Natural killer cell (primary cell): Measurements from ENCODE around the gene KIRREL3. TPM values are rescaled to one million over a fixed set of nuclear protein-coding genes. Genes with fewer than 3 reads are reported as not detected.

Experiments
- ATAC-seq, 3 donors: fragments of 150-1000 bp in 2 of 3; fragments of 200-7000 bp in 1 of 3; cut with Tn5 transposase; 1 replicate in 1 of 3; 2 replicates in 2 of 3; pipeline ENCODE4 v1.10.0; 2021; ENCODE audit warnings: mild to moderate bottlenecking in 2 of 3, moderate library complexity in 2 of 3
- DNase-seq, 2 donors: peaks; one replicate each; pipeline versions ENCODE4 v3.0.0 to v3.0.0-alpha.2; 2013 to 2021; ENCODE audit warnings: mixed read lengths in 1 of 2
- H3K27ac ChIP-seq: one replicate; pipeline ENCODE4 v1.5.1; 2013; ENCODE audit warnings: mild to moderate bottlenecking, low read length
- H3K27me3 ChIP-seq: one replicate; pipeline ENCODE4 v1.6.1; 2013; ENCODE audit warnings: low read length; ENCODE audit not compliant: control insufficient read depth, insufficient read depth
- H3K36me3 ChIP-seq: one replicate; pipeline ENCODE4 v1.6.1; 2013; ENCODE audit warnings: low read length; ENCODE audit not compliant: control insufficient read depth, insufficient read depth
- H3K4me1 ChIP-seq: one replicate; pipeline ENCODE4 v1.6.1; 2013; ENCODE audit warnings: low read length; ENCODE audit not compliant: control insufficient read depth, insufficient read depth
- H3K4me3 ChIP-seq: one replicate; pipeline ENCODE4 v1.5.1; 2013; ENCODE audit warnings: low read length
- H3K9me3 ChIP-seq: one replicate; pipeline ENCODE4 v1.6.1; 2013; ENCODE audit warnings: low read length; ENCODE audit not compliant: control insufficient read depth, insufficient read depth
- H3K27ac Mint-ChIP-seq, 2 donors: one replicate each; pipeline ENCODE4 v1.8.0; 2022; ENCODE audit warnings: mild to moderate bottlenecking in 2 of 2, mixed read lengths in 2 of 2, moderate library complexity in 1 of 2
- H3K27me3 Mint-ChIP-seq, 2 donors: one replicate each; pipeline ENCODE4 v1.8.0; 2022; ENCODE audit warnings: low read depth in 2 of 2, mixed read lengths in 2 of 2
- H3K36me3 Mint-ChIP-seq: one replicate; pipeline ENCODE4 v1.8.0; 2022; ENCODE audit warnings: mixed read lengths
- H3K4me1 Mint-ChIP-seq, 2 donors: one replicate each; pipeline ENCODE4 v1.8.0; 2022; ENCODE audit warnings: mixed read lengths in 2 of 2
- H3K4me3 Mint-ChIP-seq: one replicate; pipeline ENCODE4 v1.8.0; 2022; ENCODE audit warnings: mild to moderate bottlenecking, moderate library complexity, mixed read lengths
- H3K9me3 Mint-ChIP-seq, 2 donors: one replicate each; pipeline ENCODE4 v1.8.0; 2022; ENCODE audit warnings: mixed read lengths in 2 of 2
- CTCF ChIP-seq: fragments of 200-600 bp; IDR thresholded peaks from one replicate; pipeline ENCODE4 v1.8.0; 2022; ENCODE audit warnings: antibody characterized with exemption
- WGBS: methylation state at CpG from one replicate; pipeline ENCODE4 v1.1.7; 2013; ENCODE audit warnings: missing lambda C conversion rate; ENCODE audit not compliant: insufficient coverage; 5-methylcytosine and 5-hydroxymethylcytosine counted together
- intact Hi-C: fragments of 100-400 bp; cut with micrococcal nuclease; formaldehyde crosslinking; loops from one replicate; pipeline ENCODE4 v1.14.2; 2022
- total RNA-seq, 4 donors: library from RNA; stranded (reverse); fragments of 120-200 nt in 1 of 4; gene quantifications; one replicate each; pipeline versions ENCODE4 v1.2.3 to v1.2.4, GENCODE V29; 2013 to 2022

KIRREL3 gene
- total RNA-seq, 3 donors from 2014 or later (not counting 1 experiment from before 2014, with no cell fraction given) = not detected

DNA sequence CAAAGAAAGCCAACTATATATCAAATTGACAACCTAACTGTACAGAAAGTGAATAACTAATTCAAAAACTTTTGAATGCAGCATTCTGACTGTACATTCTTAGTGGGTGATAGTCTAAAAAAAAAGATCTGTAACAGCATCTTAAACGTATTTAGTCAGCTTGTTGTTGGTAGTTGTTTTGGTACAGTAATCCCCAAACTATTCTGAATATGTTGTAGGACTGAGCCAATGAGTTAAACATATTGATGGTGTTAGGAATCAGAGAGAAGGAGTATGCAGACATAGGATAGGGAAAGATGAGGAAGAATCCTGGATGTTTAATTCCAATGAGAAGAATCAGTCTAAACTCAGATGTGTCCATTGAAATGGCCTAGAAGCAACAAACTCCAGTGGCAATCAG is 41.9 kb upstream of the KIRREL3 start:
- ATAC-seq = no peak
- Mint-ChIP-seq H3K4me1 (no peaks in the 10 kb centered on the region), H3K36me3 (no peaks in the 10 kb centered on the region), H3K27ac (no peak overlapping the region), H3K4me3 (no peak overlapping the region), H3K27me3 (peaks cover 14 to 26% of the 10 kb centered on the region in 2 donors), H3K9me3 (no peaks in the 10 kb centered on the region)
- Histone ChIP-seq H3K9me3 (no peaks in the 10 kb centered on the region), H3K27ac (no peak overlapping the region), H3K4me3 (no peak overlapping the region), H3K27me3 (no peaks in the 10 kb centered on the region), H3K36me3 (no peaks in the 10 kb centered on the region), H3K4me1 (no peaks in the 10 kb centered on the region)
- no peak for TF ChIP-seq CTCF
- intact Hi-C loops = no loop called here
- 80% methylated on average over 1 of the region's 1 CpG for WGBS
- DNase-seq = no peak

DNA sequence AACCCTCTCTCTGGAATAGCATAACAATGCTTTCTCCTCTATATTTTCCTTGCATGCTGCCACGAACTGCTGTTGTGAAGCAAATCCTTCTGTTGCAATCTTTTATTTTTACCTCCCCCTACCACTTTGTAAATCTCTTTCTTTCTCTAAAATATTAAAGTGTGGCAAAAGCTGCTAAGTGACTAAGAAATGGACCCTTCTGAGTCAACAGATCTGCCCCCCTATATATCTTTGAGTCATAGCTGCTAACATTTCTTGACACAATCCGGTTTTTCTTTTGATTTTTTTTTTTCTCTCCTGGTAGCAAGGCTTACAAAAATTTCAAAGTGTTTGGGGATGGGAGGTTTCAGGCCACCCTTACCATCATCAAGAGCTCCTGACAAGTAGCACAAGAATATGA is 39.0 kb upstream of the KIRREL3 start:
- no peak overlapping the region for H3K27ac ChIP-seq
- no peak overlapping the region for H3K4me3 ChIP-seq
- Mint-ChIP-seq H3K27me3 (peaks cover 16 to 26% of the 10 kb centered on the region in 2 donors), H3K27ac (no peak overlapping the region), H3K9me3 (no peaks in the 10 kb centered on the region), H3K4me3 (no peak overlapping the region), H3K36me3 (no peaks in the 10 kb centered on the region), H3K4me1 (no peaks in the 10 kb centered on the region)
- H3K9me3 ChIP-seq = no peaks in the 10 kb centered on the region
- 43% methylated on average over 1 of the region's 2 CpGs for WGBS
- no peaks in the 10 kb centered on the region for H3K36me3 ChIP-seq
- no peaks in the 10 kb centered on the region for H3K4me1 ChIP-seq
- no peak for TF ChIP-seq CTCF
- DNase-seq (no peak), ATAC-seq (no peak)
- no peaks in the 10 kb centered on the region for H3K27me3 ChIP-seq
- intact Hi-C loops = no loop called here

DNA sequence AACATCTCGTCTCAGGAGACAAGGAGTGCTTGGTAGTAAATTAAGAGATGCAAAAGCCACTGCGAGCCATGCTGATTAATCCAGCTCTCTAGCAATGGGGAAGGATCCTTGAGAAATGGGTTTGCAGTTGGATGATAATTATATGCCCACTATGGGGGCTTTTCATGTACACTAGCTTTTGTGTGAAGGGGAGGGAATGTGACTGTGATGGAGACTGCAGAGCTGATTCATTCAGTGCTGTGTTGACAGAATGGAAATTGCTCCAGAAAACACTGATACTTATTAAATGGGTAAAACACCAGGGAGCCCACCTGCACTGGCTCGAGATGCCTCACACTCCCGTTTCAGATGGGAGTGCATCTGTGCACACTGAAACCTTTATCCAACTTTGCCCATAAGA is 37.0 kb upstream of the KIRREL3 start:
- WGBS = 75% methylated on average over 4 of the region's 4 CpGs
- Mint-ChIP-seq H3K36me3 (no peaks in the 10 kb centered on the region), H3K9me3 (no peaks in the 10 kb centered on the region), H3K27ac (no peak overlapping the region), H3K4me1 (no peaks in the 10 kb centered on the region), H3K27me3 (peaks cover 13 to 26% of the 10 kb centered on the region in 2 donors), H3K4me3 (no peak overlapping the region)
- intact Hi-C loops = no loop called here
- TF ChIP-seq CTCF = no peak
- H3K9me3 ChIP-seq = no peaks in the 10 kb centered on the region
- no peak for DNase-seq
- H3K4me1 ChIP-seq = no peaks in the 10 kb centered on the region
- H3K27ac ChIP-seq = no peak overlapping the region
- H3K27me3 ChIP-seq = no peaks in the 10 kb centered on the region
- H3K36me3 ChIP-seq = no peaks in the 10 kb centered on the region
- ATAC-seq = no peak
- no peak overlapping the region for H3K4me3 ChIP-seq

DNA sequence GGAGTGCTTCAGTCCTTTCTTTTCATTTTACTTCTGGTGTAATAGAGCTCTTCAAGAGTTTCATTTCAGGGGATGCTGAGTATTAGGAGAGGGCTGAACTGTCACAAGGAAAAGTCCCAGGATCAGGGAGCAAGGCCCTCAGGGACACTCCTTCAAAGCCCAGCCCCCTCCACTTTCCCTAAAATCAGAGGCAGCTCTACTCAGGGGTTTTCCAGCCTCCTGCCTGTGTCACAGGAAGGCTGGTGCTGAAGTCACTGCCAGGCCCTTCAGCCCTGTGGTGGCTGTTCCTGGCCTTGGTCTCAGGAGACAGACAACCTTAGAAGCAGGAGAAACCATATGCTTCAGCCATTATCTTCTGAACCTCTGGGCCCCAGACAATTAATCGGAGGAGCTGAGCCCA is 36.4 kb upstream of the KIRREL3 start:
- no peak overlapping the region for H3K27ac ChIP-seq
- H3K4me1 ChIP-seq = no peaks in the 10 kb centered on the region
- H3K4me3 ChIP-seq = no peak overlapping the region
- no peaks in the 10 kb centered on the region for H3K9me3 Mint-ChIP-seq
- TF ChIP-seq CTCF = no peak
- no peaks in the 10 kb centered on the region for H3K4me1 Mint-ChIP-seq
- no peak overlapping the region for H3K4me3 Mint-ChIP-seq
- intact Hi-C loops = no loop called here
- no peak for ATAC-seq
- H3K9me3 ChIP-seq = no peaks in the 10 kb centered on the region
- no peaks in the 10 kb centered on the region for H3K36me3 ChIP-seq
- peaks cover 13 to 26% of the 10 kb centered on the region in 2 donors for H3K27me3 Mint-ChIP-seq
- no peaks in the 10 kb centered on the region for H3K27me3 ChIP-seq
- no peak overlapping the region for H3K27ac Mint-ChIP-seq
- H3K36me3 Mint-ChIP-seq = no peaks in the 10 kb centered on the region
- WGBS = 84% methylated on average over 1 of the region's 1 CpG
- no peak for DNase-seq
